ENCODE results near the gene CELA3B. TPM values are rescaled to one million over a fixed set of nuclear protein-coding genes. Genes with fewer than 3 reads are reported as not detected.
"Not testable (repeated sequence)": the region's sequence is repeated elsewhere in the genome, so short reads cannot be mapped to it uniquely, and the experiment has no call there.

Gene CELA3B
- total RNA-seq, 2 donors from 2014 or later: 0.76 to 2.0 TPM

- ATAC-seq; intact Hi-C loops (cut with DNase I, micrococcal nuclease); DNase-seq: not testable (repeated sequence)
These were observed 6.3 kb upstream of the CELA3B start for GRCh38 chr1:21970523-21970922.

DNA sequence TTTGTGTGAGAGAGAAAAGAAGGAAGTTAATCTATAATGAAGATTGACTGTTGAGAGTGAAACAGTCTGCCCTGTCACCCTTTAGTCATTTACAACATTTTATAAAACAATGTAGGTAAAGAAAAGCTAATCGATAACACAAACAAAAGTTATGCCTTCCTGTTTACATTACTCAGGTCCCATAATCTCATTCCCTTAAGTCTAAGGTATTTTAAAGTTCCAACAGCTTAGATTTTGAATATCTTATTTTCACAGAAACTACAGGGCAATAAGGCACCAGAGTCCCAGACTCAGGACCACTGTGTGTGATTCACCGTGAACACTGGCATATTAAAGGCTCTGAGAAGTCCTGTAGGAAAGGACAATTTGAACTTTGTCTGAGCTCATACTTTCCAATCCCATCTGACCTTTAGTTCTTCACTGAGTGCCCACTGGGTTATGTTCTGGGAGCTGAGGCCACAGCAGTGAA is 3.8 kb upstream of the CELA3B start:
- ATAC-seq: peak; percentile 54
- DNase-seq; intact Hi-C loops (cut with DNase I, micrococcal nuclease): not testable (repeated sequence)

GRCh38 chr1:21973948-21974347 is 2.9 kb upstream of the CELA3B start:
- ATAC-seq; DNase-seq; intact Hi-C loops (cut with DNase I, micrococcal nuclease): not testable (repeated sequence)

GRCh38 chr1:21974699-21975098 is 2.1 kb upstream of the CELA3B start:
- intact Hi-C loops (cut with DNase I, micrococcal nuclease): not testable (repeated sequence)
- ATAC-seq (peak; percentile 82), DNase-seq (peak; percentile 32 to 66)

- ATAC-seq; intact Hi-C loops (cut with DNase I, micrococcal nuclease); DNase-seq: not testable (repeated sequence)
These were observed 1.5 kb upstream of the CELA3B start for GRCh38 chr1:21975296-21975695.

- intact Hi-C loops (cut with DNase I, micrococcal nuclease); DNase-seq; ATAC-seq: not testable (repeated sequence)
These were observed 1.4 kb downstream of the CELA3B start for GRCh38 chr1:21978209-21978608.

DNA sequence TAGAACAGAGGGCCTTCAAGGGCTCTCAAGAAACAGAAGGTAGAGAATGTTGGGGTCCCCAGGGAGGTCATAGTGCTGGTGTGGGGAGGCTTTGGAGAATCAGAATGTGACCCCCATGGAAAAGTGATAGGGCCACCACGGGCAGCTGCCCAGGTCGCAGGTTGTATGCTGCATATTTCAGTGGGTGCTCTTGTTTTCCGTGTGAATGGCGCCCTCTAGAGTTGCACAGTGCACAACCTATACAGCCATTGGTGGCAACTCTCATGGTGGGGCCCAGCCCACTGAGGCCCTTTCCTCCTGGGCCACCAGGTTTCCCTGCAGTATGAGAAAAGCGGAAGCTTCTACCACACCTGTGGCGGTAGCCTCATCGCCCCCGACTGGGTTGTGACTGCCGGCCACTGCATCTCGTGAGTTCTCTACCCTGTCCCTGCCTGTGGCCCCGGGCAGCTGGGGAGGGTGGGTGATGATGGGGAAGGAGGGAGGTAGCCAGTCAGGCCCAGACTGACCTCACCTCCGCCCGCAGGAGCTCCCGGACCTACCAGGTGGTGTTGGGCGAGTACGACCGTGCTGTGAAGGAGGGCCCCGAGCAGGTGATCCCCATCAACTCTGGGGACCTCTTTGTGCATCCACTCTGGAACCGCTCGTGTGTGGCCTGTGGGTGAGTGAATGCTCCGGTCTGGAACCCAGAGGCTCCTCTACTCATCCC is 3.8 kb downstream of the CELA3B start:
- peak; percentile 48 for ATAC-seq
- intact Hi-C loops (cut with DNase I, micrococcal nuclease); DNase-seq: not testable (repeated sequence)

DNA sequence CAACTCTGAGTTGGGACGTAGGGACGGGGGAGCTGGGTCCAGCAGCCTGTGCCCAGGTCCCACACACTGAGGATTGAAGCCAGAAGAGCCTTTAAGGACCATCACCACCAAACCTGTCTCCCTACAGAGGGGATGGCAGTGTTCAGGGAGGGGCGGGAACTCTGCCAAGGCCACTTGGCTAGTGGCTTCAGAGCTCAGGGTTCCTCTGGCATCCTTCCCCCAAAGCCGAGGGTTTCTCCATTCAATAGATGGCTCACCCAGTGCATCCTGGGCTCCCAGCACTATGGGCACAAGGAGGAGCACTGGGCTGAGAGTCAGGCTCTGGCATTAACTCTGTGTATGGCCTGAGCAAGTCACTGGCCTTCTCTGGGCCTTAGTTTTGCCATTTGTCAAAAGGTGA is 4.4 kb downstream of the CELA3B start:
- ATAC-seq, DNase-seq: not testable (repeated sequence)

DNA sequence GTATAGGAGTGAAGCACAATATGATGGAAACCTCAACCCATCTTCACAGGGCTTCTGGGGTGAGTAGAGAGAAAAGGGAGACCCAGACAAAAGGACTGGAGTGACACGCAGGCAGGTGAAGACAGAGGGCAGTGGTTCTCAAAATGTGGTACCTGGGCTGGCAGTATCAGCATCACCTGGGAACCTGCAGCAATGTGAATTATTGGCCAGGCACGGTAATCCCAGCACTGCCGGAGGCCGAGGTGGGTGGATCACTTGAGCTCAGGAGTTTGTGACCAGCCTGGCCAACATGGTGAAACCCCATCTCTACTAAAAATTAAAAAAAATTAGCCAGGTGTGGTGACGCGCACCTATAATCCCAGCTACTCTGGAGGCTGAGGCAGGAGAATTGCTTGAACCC is 5.3 kb downstream of the CELA3B start:
- ATAC-seq; intact Hi-C loops (cut with DNase I, micrococcal nuclease); DNase-seq: not testable (repeated sequence)

More for the DNA sequence above, 4.4 kb downstream of the CELA3B start:
- intact Hi-C loops (cut with DNase I, micrococcal nuclease): not testable (repeated sequence)

DNA sequence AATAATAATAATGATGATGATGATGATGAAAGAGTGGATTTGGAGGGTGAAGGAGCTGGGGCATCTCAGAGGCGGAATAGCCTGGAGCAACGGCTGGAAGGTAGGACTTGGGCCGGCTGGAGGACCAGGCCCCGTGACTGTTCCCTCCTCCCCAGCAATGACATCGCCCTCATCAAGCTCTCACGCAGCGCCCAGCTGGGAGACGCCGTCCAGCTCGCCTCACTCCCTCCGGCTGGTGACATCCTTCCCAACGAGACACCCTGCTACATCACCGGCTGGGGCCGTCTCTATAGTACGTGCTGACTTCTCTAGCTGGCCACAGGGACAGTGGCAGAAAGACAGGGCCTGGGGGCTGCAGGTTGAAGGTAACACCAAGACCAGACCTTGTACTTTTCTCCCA is 6.7 kb downstream of the CELA3B start:
- DNase-seq; ATAC-seq; intact Hi-C loops (cut with DNase I, micrococcal nuclease): not testable (repeated sequence)

GRCh38 chr1:21985893-21986292 is 9.1 kb downstream of the CELA3B start:
- ATAC-seq: peak; percentile 78
- DNase-seq; intact Hi-C loops (cut with DNase I, micrococcal nuclease): not testable (repeated sequence)

- intact Hi-C loops (cut with DNase I, micrococcal nuclease); ATAC-seq; DNase-seq: not testable (repeated sequence)
These were observed 9.6 kb downstream of the CELA3B start for GRCh38 chr1:21986386-21986785.

DNA sequence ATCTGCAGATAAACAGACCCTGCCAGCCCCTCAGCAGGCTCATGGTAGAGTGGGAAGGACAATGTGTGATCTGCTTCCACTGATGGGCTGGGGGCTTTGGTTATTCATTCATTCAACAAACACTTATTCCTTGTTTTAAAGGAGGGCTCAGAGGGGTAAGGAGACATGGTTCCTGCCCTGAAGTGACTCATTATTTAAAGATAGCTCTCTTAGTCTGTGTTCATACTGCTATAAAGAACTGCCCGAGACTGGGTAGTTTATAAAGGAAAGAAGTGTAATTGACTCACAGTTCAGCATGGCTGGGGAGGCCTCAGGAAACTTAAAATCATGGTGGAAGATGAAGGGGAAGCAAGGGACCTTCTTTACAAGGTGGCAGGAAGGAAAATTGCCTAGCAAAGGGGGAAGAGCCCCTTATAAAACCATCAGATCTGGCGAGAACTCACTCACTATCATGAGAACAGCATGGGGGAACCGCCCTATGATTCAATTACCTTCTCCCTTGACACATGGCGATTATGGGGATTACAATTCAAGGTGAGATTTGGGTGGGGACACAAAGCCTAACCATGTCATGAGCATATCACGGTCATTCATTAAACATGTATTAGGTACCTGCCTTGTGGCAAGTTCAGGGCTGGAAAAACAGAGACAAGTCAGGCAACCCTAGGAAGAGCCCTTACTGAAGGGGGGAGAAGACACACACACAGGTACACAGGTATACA is 13.0 kb downstream of the CELA3B start:
- intact Hi-C loops (cut with DNase I, micrococcal nuclease); DNase-seq: not testable (repeated sequence)
- peak; percentile 59 for ATAC-seq

DNA sequence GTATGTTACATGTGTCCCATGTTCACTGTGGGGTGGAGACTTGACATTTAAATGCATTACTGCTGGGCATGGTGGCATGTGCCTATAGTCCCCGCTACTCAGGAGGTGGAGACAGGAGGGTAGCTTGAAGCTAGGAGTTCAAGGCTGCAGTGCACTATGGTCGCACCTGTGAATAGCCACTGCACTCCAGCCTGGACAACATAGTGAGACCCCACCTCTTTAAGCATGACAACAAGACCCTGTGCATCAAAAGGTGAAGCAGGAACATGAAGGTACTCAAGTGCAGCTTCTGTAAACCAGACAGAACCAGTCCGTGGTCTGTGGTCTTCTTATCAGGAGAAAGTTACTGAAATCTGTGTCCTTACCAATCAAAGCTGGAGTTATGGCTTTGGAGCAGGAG is 15.4 kb downstream of the CELA3B start:
- DNase-seq; ATAC-seq; intact Hi-C loops (cut with DNase I, micrococcal nuclease): not testable (repeated sequence)

GRCh38 chr1:21994716-21995115 is 17.9 kb downstream of the CELA3B start:
- intact Hi-C loops (cut with DNase I, micrococcal nuclease); ATAC-seq; DNase-seq: not testable (repeated sequence)

DNA sequence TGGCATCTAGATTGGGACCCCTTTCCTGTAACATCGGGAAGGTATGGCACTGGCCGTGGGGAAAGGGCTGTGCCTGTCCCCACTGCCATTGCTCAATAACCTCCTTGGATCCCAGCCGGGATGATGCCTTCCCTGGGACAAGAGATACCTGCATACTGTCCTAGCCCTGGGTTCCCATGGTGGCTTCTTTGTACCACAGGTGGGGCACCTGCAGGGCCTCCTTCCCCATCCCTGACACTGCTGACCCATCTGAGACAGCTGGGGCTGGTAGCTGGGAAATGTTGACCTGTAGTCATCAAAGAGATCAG is 19.8 kb downstream of the CELA3B start:
- peak; percentile 24 for ATAC-seq
- intact Hi-C loops (cut with DNase I, micrococcal nuclease); DNase-seq: not testable (repeated sequence)

DNA sequence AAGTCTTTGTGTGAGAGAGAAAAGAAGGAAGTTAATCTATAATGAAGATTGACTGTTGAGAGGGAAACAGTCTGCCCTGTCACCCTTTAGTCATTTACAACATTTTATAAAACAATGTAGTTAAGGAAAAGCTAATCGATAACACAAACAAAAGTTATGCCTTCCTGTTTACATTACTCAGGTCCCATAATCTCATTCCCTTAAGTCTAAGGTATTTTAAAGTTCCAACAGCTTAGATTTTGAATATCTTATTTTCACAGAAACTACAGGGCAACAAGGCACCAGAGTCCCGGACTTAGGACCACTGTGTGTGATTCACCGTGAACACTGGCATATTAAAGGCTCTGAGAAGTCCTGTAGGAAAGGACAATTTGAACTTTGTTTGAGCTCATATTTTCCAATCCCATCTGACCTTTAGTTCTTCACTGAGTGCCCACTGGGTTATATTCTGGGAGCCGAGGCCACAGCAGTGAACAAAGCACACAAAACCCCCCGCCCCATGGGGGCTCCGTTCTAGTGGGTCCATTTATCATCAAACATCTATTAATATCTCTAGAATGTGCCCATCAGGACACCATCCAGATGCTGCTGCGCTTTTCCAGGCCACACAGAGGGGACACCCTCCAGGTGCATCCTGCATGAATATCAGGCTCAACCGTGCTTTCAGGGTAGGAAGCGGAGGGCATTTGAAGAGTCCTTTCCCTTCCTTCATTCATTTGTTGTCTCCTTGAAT is 21.2 kb downstream of the CELA3B start:
- intact Hi-C loops (cut with DNase I, micrococcal nuclease); DNase-seq: not testable (repeated sequence)
- peak; percentile 79 for ATAC-seq

DNA sequence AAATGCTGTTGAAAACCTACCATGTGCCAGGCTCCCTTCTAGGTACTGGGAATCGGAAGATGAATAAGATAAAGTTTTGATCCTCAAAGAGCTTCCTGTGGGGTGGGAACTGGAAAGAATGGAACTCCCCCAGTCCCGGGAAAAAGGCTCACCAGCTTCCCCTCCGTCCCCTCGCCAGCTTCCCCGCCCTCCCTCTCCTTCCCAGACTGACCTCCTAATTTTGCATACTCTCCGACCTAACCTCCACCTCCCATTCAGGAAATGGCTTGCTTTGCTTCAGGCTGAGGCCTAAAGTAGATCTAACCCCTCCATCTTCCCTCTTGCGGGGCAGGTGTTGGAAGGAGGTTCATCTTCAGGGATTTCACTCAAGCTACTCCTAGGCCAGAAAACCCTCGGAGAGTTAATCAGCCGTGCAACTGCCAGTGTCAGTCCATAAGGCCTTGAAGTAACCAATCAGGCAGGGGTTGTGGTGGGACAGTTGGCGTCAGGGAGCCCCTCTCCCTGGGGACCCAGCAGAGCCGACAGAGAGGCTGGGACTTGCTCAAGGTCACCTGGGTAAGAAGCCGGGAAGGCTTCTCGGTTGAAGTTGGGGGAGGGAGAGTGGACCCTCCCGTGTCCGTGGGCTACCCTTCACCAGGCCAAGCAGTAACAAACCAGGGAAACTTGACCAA is 21.9 kb downstream of the CELA3B start:
- intact Hi-C loops (cut with DNase I, micrococcal nuclease); ATAC-seq; DNase-seq: not testable (repeated sequence)

GRCh38 chr1:21999645-22000044 is 22.8 kb downstream of the CELA3B start:
- intact Hi-C loops (cut with DNase I, micrococcal nuclease); DNase-seq: not testable (repeated sequence)
- peak; percentile 15 for ATAC-seq
